ENCODE measurements around the gene TMTC1.

TMTC1 gene

GRCh38 chr12:29807129-29807528, 23.4 kb upstream of the TMTC1 start:
- no peak overlapping the region for H3K4me3 ChIP-seq (ENCODE audit: low read depth, low read length)
- no peaks in the 10 kb centered on the region for H3K9me3 ChIP-seq
- no peak for TF ChIP-seq CTCF (IDR thresholded peaks at IDR 0.05; ENCODE audit: low read depth, low read length)
- H3K27me3 ChIP-seq: no peaks in the 10 kb centered on the region
- no peaks in the 10 kb centered on the region for H3K4me1 ChIP-seq
- no peaks in the 10 kb centered on the region for H3K36me3 ChIP-seq
- no peak for DNase-seq

DNA sequence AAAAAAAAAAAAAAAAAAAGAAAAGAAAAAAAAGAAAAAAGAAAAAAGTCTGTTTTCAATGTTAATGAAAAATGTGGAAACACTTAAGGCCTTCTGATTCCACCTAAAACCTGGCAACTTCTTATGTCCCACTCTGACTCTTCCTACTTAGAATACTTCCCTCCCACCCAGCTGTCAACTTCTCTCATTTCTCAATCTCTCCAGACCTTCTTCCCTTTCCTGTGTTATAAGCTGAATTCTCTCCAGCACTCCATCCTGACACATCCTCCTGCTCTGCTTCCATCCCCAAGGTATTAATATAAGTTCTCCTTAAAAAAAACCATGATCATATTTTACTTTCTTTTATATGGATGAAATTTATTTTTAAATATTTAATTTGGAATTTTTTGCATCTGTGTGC, 20.3 kb upstream of the TMTC1 start:
- TF ChIP-seq CTCF (IDR thresholded peaks at IDR 0.05; ENCODE audit: low read depth, low read length): no peak
- Histone ChIP-seq H3K9me3 (no peaks in the 10 kb centered on the region), H3K36me3 (no peaks in the 10 kb centered on the region), H3K4me1 (no peaks in the 10 kb centered on the region), H3K4me3 (ENCODE audit: low read depth, low read length) (no peak overlapping the region), H3K27me3 (no peaks in the 10 kb centered on the region)
- no peak for DNase-seq

GRCh38 chr12:29799591-29799990, 15.8 kb upstream of the TMTC1 start:
- DNase-seq: no peak
- no peaks in the 10 kb centered on the region for H3K36me3 ChIP-seq
- H3K4me1 ChIP-seq: no peaks in the 10 kb centered on the region; the same call in 1 of the 2 replicates
- no peaks in the 10 kb centered on the region for H3K9me3 ChIP-seq
- TF ChIP-seq CTCF (IDR thresholded peaks at IDR 0.05; ENCODE audit: low read depth, low read length): no peak
- H3K27me3 ChIP-seq: no peaks in the 10 kb centered on the region
- no peak overlapping the region for H3K4me3 ChIP-seq (ENCODE audit: low read depth, low read length)

GRCh38 chr12:29797565-29798355, 14.0 kb upstream of the TMTC1 start:
- DNase-seq: no peak
- no peak for TF ChIP-seq CTCF (IDR thresholded peaks at IDR 0.05; ENCODE audit: low read depth, low read length)
- Histone ChIP-seq H3K9me3 (peaks cover 2% of the 10 kb centered on the region; the same call in 1 of the 2 replicates), H3K36me3 (no peaks in the 10 kb centered on the region), H3K4me1 (no peaks in the 10 kb centered on the region; the same call in 1 of the 2 replicates), H3K27me3 (no peaks in the 10 kb centered on the region), H3K4me3 (ENCODE audit: low read depth, low read length) (no peak overlapping the region)

DNA sequence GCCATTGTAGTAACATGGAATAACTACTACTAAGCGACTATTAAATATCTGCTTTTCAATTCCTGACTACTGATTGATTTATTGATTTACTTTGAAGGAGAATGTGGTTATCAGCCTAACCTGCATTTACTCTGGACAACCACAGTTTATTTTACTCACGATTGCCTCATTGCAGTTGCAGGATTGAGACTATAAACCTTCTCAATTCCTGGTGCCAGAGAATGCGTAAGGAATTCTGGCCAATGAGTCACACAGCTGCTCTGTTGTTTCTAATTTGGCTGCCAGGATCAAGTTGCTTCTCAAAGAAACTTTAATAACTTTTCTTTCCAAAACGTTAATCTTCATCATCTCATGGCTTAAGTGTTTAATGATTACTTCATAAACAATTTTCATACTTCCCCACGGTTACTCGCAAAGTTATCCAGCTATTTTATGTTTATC, 13.1 kb upstream of the TMTC1 start:
- H3K36me3 ChIP-seq: no peaks in the 10 kb centered on the region
- TF ChIP-seq CTCF (IDR thresholded peaks at IDR 0.05; ENCODE audit: low read depth, low read length): no peak
- H3K9me3 ChIP-seq: peaks cover 3% of the 10 kb centered on the region; the same call in 1 of the 2 replicates
- H3K27me3 ChIP-seq: no peaks in the 10 kb centered on the region
- no peak for DNase-seq
- no peak overlapping the region for H3K4me3 ChIP-seq (ENCODE audit: low read depth, low read length)
- H3K4me1 ChIP-seq: no peaks in the 10 kb centered on the region; the same call in 1 of the 2 replicates

- no peaks in the 10 kb centered on the region for H3K36me3 ChIP-seq
- H3K27me3 ChIP-seq: no peaks in the 10 kb centered on the region
- no peak overlapping the region for H3K4me3 ChIP-seq (ENCODE audit: low read depth, low read length)
- H3K9me3 ChIP-seq: peaks cover 3% of the 10 kb centered on the region; the same call in 1 of the 2 replicates
- no peak for DNase-seq
- no peaks in the 10 kb centered on the region; the same call in 1 of the 2 replicates for H3K4me1 ChIP-seq
- no peak for TF ChIP-seq CTCF (IDR thresholded peaks at IDR 0.05; ENCODE audit: low read depth, low read length)
Measured at GRCh38 chr12:29795715-29796114, 12.0 kb upstream of the TMTC1 start.

Data from BE2C (cell line).